ENCODE results near the gene SPTLC2.
"Not testable (repeated sequence)": the region's sequence is repeated elsewhere in the genome, so short reads cannot be mapped to it uniquely, and the experiment has no call there.

Gene SPTLC2

GRCh38 chr14:77585385-77585784 is 31.1 kb downstream of the SPTLC2 start:
- no peak for DNase-seq

- DNase-seq, result no peak
These were observed 31.6 kb downstream of the SPTLC2 start for GRCh38 chr14:77584809-77585208.

- DNase-seq, result no peak
These were observed 32.8 kb downstream of the SPTLC2 start for GRCh38 chr14:77583657-77584056.

- no peak for DNase-seq
These were observed 33.9 kb downstream of the SPTLC2 start for GRCh38 chr14:77582511-77582910.

- DNase-seq, result no peak
These were observed 35.4 kb downstream of the SPTLC2 start for GRCh38 chr14:77580964-77581505.

- no peak for DNase-seq
These were observed 36.0 kb downstream of the SPTLC2 start for GRCh38 chr14:77580477-77580876.

GRCh38 chr14:77579780-77580179 is 36.7 kb downstream of the SPTLC2 start:
- no peak for DNase-seq

GRCh38 chr14:77579065-77579464 is 37.4 kb downstream of the SPTLC2 start:
- no peak for DNase-seq

- no peak for DNase-seq
These were observed 41.9 kb downstream of the SPTLC2 start for GRCh38 chr14:77574446-77575115.

- DNase-seq, result no peak
These were observed 42.5 kb downstream of the SPTLC2 start for GRCh38 chr14:77573964-77574363.

GRCh38 chr14:77570706-77571268 is 45.6 kb downstream of the SPTLC2 start:
- no peak for DNase-seq

GRCh38 chr14:77565994-77566305 is 50.5 kb downstream of the SPTLC2 start:
- no peak for DNase-seq

- DNase-seq, result no peak
These were observed 51.0 kb downstream of the SPTLC2 start for GRCh38 chr14:77565289-77565993.

- no peak for DNase-seq
These were observed 53.8 kb downstream of the SPTLC2 start for GRCh38 chr14:77562681-77563080.

- no peak for DNase-seq
These were observed 54.6 kb downstream of the SPTLC2 start for GRCh38 chr14:77561881-77562280.

- DNase-seq, result no peak
These were observed 57.1 kb downstream of the SPTLC2 start for GRCh38 chr14:77559381-77559780.

- no peak for DNase-seq
These were observed 59.0 kb downstream of the SPTLC2 start for GRCh38 chr14:77557391-77557790.

- no peak for DNase-seq
These were observed 59.5 kb downstream of the SPTLC2 start for GRCh38 chr14:77556946-77557345.

- DNase-seq, result no peak
These were observed 61.4 kb downstream of the SPTLC2 start for GRCh38 chr14:77554816-77555599.

GRCh38 chr14:77554207-77554606 is 62.2 kb downstream of the SPTLC2 start:
- no peak for DNase-seq

- DNase-seq, result no peak
These were observed 67.0 kb downstream of the SPTLC2 start for GRCh38 chr14:77549451-77549850.

GRCh38 chr14:77547512-77548180 is 68.8 kb downstream of the SPTLC2 start:
- DNase-seq, result no peak

- not testable (repeated sequence) for DNase-seq
These were observed 71.3 kb downstream of the SPTLC2 start for GRCh38 chr14:77545171-77545570.

All from activated CD4-positive, CD25-positive, alpha-beta regulatory T cell treated with anti-CD3 and anti-CD28 coated beads, Interleukin-2, amount 50 U/mL, for 72 hours (primary cell).